ENCODE measurements around the gene RFX3.

Gene RFX3

DNA sequence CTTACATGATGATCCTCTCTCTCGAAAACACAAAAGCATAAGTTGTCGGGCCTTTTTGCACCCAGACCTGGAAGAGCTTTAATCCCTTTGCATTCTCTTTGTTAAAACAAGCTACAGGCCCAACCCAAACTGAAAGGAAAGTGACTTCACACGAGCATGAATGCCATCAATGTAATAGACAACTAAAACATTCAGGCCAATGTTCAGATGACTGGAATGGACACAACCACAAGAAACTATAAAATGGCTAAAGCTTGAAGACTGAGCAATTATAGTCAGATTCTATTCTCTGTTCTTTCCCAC lies 45.5 kb downstream of the RFX3 start:
- no peaks in the 10 kb centered on the region for H3K27me3 ChIP-seq (replicated peaks; ENCODE audit: insufficient read depth, low read length)
- peaks cover 27% of the 10 kb centered on the region for H3K4me1 ChIP-seq (ENCODE audit: low read length)
- no peak for DNase-seq
- H3K9ac ChIP-seq (ENCODE audit: low read length), result no peak overlapping the region
- no peak overlapping the region for H3K4me2 ChIP-seq (ENCODE audit: low read depth, low read length)
- no peak overlapping the region for H3K27ac ChIP-seq (ENCODE audit: low read length)
- no peak overlapping the region for H3K4me3 ChIP-seq (ENCODE audit: low read length)
- H3K9me2 ChIP-seq (replicated peaks; ENCODE audit: insufficient read depth, low read length), result no peaks in the 10 kb centered on the region
- H3K79me2 ChIP-seq (ENCODE audit: low read length), result no peaks in the 10 kb centered on the region
- no peak overlapping the region for H2AFZ ChIP-seq (ENCODE audit: low read length)
- peaks cover 24% of the 10 kb centered on the region for H3F3A ChIP-seq (ENCODE audit: insufficient read depth, low read length)
- TF ChIP-seq EZH2phosphoT487 (IDR thresholded peaks at IDR 0.05; ENCODE audit: low read length) (no peak), EZH2 (optimal IDR thresholded peaks at IDR 0.05; ENCODE audit: low read depth, low read length) (no peak)
- TF ChIP-seq, protein P1, sequence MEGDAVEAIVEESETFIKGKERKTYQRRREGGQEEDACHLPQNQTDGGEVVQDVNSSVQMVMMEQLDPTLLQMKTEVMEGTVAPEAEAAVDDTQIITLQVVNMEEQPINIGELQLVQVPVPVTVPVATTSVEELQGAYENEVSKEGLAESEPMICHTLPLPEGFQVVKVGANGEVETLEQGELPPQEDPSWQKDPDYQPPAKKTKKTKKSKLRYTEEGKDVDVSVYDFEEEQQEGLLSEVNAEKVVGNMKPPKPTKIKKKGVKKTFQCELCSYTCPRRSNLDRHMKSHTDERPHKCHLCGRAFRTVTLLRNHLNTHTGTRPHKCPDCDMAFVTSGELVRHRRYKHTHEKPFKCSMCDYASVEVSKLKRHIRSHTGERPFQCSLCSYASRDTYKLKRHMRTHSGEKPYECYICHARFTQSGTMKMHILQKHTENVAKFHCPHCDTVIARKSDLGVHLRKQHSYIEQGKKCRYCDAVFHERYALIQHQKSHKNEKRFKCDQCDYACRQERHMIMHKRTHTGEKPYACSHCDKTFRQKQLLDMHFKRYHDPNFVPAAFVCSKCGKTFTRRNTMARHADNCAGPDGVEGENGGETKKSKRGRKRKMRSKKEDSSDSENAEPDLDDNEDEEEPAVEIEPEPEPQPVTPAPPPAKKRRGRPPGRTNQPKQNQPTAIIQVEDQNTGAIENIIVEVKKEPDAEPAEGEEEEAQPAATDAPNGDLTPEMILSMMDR (IDR thresholded peaks at IDR 0.05; ENCODE audit: low read length), result no peak
- no peaks in the 10 kb centered on the region for H3K9me3 ChIP-seq (replicated peaks; ENCODE audit: insufficient read depth, low read length)
- H3K36me3 ChIP-seq (replicated peaks; ENCODE audit: insufficient read depth, low read length), result no peaks in the 10 kb centered on the region
- no peaks in the 10 kb centered on the region for H4K20me1 ChIP-seq (ENCODE audit: insufficient read depth, low read length)

DNA sequence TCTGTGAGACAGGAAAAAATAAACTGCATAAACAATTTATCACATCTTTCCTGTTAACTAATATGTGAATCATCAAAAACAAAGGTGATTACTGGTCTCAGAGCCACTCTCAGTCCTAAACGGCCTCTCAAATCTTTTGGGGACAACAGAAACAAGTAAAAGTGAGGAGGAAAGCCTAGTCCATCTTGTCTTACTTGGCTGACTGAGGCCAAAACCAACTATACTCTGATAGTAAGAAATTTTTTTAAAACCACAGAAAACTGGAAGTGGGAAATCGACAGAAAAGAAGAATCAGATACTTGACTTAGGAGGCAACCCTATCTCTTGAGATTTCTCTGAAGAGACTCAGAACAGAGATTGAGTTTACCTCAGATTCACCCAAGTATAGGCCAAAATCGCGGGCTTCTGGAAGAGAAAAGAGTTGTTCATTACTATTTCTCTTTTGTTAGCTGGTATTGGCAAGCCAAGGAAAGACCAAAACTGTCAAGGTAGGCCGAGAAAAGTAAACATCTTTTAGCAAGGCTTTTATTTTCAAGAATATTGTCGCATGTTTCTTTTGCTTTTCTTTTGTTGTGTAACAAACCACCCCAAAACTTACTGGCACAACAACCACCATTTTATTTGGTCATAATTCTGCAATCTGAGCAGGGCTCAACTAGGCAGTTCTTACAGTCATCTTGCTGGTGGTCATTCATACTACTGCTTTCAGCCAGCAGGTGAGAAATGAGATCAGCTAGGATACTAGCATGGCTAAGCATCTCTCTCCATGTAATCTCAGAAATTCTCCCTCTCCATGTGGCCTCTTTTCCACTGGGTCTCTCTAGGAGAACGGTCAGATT lies 46.1 kb downstream of the RFX3 start:
- Histone ChIP-seq H3K27me3 (replicated peaks; ENCODE audit: insufficient read depth, low read length) (no peaks in the 10 kb centered on the region), H3K4me3 (ENCODE audit: low read length) (no peak overlapping the region), H3K79me2 (ENCODE audit: low read length) (no peaks in the 10 kb centered on the region), H3K27ac (ENCODE audit: low read length) (no peak overlapping the region), H3K9ac (ENCODE audit: low read length) (no peak overlapping the region), H3K4me1 (ENCODE audit: low read length) (peaks cover 27% of the 10 kb centered on the region), H3F3A (ENCODE audit: insufficient read depth, low read length) (peaks cover 24% of the 10 kb centered on the region), H3K4me2 (ENCODE audit: low read depth, low read length) (no peak overlapping the region), H3K36me3 (replicated peaks; ENCODE audit: insufficient read depth, low read length) (no peaks in the 10 kb centered on the region), H3K9me3 (replicated peaks; ENCODE audit: insufficient read depth, low read length) (no peaks in the 10 kb centered on the region), H4K20me1 (ENCODE audit: insufficient read depth, low read length) (no peaks in the 10 kb centered on the region), H3K9me2 (replicated peaks; ENCODE audit: insufficient read depth, low read length) (no peaks in the 10 kb centered on the region), H2AFZ (ENCODE audit: low read length) (no peak overlapping the region)
- no peak for DNase-seq
- TF ChIP-seq, protein P1 (IDR thresholded peaks at IDR 0.05; ENCODE audit: low read length), result no peak
- no peak for TF ChIP-seq EZH2 (optimal IDR thresholded peaks at IDR 0.05; ENCODE audit: low read depth, low read length)
- TF ChIP-seq EZH2phosphoT487 (IDR thresholded peaks at IDR 0.05; ENCODE audit: low read length), result no peak

DNA sequence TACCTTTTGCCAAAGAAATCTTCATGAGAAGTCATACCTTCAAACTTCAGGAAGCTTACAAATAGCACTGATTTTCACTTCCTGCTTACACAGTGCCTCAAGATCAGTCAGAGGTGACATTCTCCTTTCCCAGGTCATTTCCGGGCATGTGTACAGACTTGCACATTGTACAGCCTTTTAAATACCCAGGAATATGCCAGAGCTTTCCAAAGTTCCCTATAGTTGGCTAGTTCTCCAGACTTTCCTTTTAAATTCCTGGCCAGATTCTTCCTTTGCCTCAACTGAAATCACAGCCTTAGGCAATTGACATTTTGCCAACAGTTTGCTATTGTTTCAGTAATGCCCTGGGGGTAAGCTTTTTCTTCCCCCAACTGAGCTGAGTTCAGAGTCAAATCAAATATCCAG lies 47.2 kb downstream of the RFX3 start:
- no peak overlapping the region for H3K27ac ChIP-seq (ENCODE audit: low read length)
- H4K20me1 ChIP-seq (ENCODE audit: insufficient read depth, low read length), result no peaks in the 10 kb centered on the region
- no peaks in the 10 kb centered on the region for H3K36me3 ChIP-seq (replicated peaks; ENCODE audit: insufficient read depth, low read length)
- DNase-seq, result peak; percentile 39
- H3K9me3 ChIP-seq (replicated peaks; ENCODE audit: insufficient read depth, low read length), result no peaks in the 10 kb centered on the region
- H3K4me3 ChIP-seq (ENCODE audit: low read length), result no peak overlapping the region
- no peak overlapping the region for H2AFZ ChIP-seq (ENCODE audit: low read length)
- H3F3A ChIP-seq (ENCODE audit: insufficient read depth, low read length), result peaks cover 24% of the 10 kb centered on the region
- H3K79me2 ChIP-seq (ENCODE audit: low read length), result no peaks in the 10 kb centered on the region
- H3K9me2 ChIP-seq (replicated peaks; ENCODE audit: insufficient read depth, low read length), result no peaks in the 10 kb centered on the region
- no peak overlapping the region for H3K9ac ChIP-seq (ENCODE audit: low read length)
- H3K4me2 ChIP-seq (ENCODE audit: low read depth, low read length), result peak overlapping the region; percentile 54
- H3K4me1 ChIP-seq (ENCODE audit: low read length), result peaks cover 27% of the 10 kb centered on the region
- H3K27me3 ChIP-seq (replicated peaks; ENCODE audit: insufficient read depth, low read length), result no peaks in the 10 kb centered on the region
- TF ChIP-seq EZH2phosphoT487 (IDR thresholded peaks at IDR 0.05; ENCODE audit: low read length) (no peak), EZH2 (optimal IDR thresholded peaks at IDR 0.05; ENCODE audit: low read depth, low read length) (no peak)
- TF ChIP-seq, protein P1 (IDR thresholded peaks at IDR 0.05; ENCODE audit: low read length), result no peak

All from MM.1S (cell line).